A673 (cell line): Measurements from ENCODE around the gene TBCA.

Source experiments
- CTCF ChIP-seq: fragments of 300-800, 200-600 bp; sonication (generic); conservative IDR thresholded peaks from 2 replicates; pipeline ENCODE4 v1.5.1; 2017; ENCODE audit warnings: low read depth, mild to moderate bottlenecking, antibody characterized with exemption, low read length, moderate library complexity, mixed read lengths
- EZH2 ChIP-seq: fragments of 200-600 bp; sonication (generic); IDR thresholded peaks from 2 replicates; pipeline ENCODE4 v1.6.1; 2017; ENCODE audit warnings: borderline replicate concordance, low read depth, mild to moderate bottlenecking, mixed read lengths, antibody characterized with exemption, low read length; ENCODE audit not compliant: poor library complexity, severe bottlenecking

DNA sequence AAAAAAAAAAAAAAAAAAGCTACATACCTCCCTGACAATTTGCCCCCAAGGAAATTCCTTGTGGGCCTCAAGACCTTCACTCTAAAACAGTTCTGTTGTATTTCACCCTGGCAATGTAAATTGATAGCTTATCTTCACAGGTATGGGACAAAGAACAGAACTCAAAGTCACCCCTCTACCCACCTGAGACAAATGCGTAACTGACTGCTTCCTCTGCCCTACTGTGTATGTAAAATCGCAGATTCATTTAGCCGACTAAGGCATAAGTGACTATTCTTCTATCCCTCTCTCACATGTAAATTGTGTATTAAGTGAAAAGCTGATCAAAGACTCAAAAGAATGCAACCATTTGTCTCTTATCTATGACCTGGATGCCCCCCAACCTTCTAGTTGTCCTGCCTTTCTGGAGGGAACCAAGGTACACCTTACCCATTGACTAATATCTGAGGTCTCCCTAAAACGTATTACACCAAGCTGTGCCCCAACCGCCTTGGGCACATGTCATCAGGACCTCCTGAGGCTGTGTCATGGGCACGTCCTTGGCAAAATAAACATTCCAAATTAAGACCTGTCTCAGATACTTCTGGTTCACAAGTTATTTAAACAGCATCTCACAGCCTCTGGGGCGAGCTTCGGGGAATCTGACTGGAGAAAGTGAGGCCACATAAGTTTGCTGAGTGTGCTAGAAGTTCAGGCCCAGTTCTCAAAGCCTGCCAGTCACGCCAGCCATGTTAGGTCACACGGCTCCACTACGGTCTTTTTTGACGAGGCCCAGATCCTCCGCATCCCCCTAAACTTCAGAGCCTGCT lies 954 bp downstream of the TBCA start:
- TF ChIP-seq CTCF, result no peak
- no peak for TF ChIP-seq EZH2
